ENCODE results near the gene DPYSL4.

The DPYSL4 gene

DNA sequence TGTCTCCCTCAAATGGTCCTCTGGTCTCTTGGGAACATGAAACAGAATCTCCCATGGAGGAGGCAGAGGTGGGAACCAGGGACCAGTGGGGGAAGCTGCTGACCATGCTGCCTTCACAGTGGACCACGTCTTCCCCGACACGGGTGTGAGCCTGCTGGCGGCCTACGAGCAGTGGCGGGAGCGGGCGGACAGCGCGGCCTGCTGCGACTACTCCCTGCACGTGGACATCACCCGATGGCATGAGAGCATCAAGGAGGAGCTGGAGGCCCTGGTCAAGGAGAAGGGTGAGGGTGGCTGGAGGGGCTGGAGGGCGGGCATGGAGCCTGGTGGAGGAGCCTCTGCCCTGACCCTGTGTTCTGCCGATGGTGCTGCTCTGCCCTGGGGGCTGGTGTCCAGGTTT is 8.0 kb downstream of the DPYSL4 start:
- TF ChIP-seq, protein P1, sequence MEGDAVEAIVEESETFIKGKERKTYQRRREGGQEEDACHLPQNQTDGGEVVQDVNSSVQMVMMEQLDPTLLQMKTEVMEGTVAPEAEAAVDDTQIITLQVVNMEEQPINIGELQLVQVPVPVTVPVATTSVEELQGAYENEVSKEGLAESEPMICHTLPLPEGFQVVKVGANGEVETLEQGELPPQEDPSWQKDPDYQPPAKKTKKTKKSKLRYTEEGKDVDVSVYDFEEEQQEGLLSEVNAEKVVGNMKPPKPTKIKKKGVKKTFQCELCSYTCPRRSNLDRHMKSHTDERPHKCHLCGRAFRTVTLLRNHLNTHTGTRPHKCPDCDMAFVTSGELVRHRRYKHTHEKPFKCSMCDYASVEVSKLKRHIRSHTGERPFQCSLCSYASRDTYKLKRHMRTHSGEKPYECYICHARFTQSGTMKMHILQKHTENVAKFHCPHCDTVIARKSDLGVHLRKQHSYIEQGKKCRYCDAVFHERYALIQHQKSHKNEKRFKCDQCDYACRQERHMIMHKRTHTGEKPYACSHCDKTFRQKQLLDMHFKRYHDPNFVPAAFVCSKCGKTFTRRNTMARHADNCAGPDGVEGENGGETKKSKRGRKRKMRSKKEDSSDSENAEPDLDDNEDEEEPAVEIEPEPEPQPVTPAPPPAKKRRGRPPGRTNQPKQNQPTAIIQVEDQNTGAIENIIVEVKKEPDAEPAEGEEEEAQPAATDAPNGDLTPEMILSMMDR (IDR thresholded peaks at IDR 0.05; ENCODE audit: low read depth, low read length, missing control alignments): no peak
- in situ Hi-C loops (cut with HindIII; ENCODE audit: low pct_ligation_motif_present, low sequenced_read_pairs): no loop called here
- no peak overlapping the region for H3K27ac ChIP-seq
- no peak overlapping the region for H3K4me3 ChIP-seq (ENCODE audit: low read depth, low read length)
- no peaks in the 10 kb centered on the region for H3K36me3 ChIP-seq (replicated peaks)
- no peaks in the 10 kb centered on the region for H3K27me3 ChIP-seq (replicated peaks)
- DNase-seq: no peak

DNA sequence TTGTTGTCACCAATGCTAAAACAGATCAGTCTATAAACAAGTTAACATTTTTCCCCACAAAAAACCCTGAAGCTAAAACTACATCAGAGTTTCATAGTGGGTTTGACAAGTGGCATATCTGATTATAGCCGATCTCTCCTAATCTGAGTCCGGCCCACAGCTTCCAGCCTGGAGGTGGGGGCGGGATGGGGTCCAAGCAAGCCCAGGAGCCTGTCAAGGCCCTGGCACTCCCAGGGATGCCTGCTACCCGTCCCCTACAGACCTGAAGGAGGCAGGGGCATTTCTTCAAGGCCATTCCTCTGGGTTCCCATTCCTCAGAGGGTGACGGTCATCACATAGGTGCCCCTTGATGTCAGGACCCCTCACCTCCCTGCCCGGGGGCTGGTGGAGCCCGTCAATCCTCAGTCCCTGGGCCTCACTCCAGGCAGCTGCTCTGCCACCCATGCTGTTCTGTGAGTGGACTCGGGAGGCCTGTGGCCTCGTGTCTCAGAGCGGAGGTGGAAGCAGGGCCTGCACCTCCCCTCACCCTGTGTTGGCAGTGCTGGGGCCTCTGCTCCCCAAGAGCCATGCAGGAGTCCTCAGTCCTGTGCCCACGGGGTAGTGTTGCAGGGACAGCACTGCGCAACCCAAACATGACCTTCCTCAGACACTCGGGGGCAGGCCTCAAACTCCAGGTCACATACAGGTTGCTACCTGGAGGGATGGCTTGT is 8.8 kb downstream of the DPYSL4 start:
- Histone ChIP-seq H3K36me3 (replicated peaks) (no peaks in the 10 kb centered on the region), H3K27ac (no peak overlapping the region), H3K27me3 (replicated peaks) (no peaks in the 10 kb centered on the region), H3K4me3 (ENCODE audit: low read depth, low read length) (no peak overlapping the region)
- in situ Hi-C loops (cut with HindIII; ENCODE audit: low pct_ligation_motif_present, low sequenced_read_pairs): no loop called here
- TF ChIP-seq, protein P1 (IDR thresholded peaks at IDR 0.05; ENCODE audit: low read depth, low read length, missing control alignments): no peak
- no peak for DNase-seq

DNA sequence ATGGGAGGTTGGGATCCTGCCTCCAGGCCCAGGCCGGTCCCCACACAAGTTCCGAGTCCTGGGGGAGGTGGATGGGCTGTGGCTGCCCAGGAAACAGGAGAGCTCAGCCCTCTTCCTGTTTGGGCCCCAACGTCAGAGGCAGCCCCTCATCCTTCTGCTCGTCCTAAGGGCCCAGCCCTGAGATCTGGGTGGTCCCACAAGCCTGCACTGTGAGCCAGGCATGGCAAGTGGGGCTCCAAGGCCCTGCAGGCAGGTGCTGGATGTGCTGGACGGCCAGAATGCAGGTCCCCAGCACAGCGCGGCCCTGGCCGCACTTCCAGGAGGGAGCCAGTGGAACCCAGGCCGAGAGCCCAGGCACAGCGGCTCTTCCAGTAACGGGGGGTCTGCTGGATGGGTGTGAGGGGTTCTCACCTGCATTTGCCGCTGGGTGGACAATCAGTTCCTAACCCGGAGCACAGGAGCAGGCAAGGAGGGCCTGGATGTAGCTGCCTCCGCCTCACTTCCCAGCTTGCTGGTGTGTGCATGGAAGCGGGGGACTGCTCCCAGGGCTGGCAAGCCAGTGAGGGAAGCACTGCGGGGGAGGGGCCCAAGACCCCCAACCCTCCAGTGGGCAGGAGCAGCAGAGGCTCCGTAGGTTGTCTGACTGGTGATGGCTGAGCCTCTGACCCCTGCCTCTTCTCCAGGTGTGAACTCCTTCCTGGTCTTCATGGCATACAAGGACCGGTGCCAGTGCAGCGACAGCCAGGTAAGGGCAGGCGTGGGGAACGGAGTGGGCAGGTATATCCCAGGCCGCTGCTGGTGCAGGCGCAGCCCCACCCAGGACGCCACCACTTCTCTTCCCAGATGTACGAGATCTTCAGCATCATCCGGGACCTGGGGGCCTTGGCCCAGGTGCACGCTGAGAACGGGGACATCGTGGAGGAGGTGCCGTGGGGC is 9.7 kb downstream of the DPYSL4 start:
- no peak overlapping the region for H3K4me3 ChIP-seq (ENCODE audit: low read depth, low read length)
- no peaks in the 10 kb centered on the region for H3K36me3 ChIP-seq (replicated peaks)
- TF ChIP-seq, protein P1 (IDR thresholded peaks at IDR 0.05; ENCODE audit: low read depth, low read length, missing control alignments): no peak
- H3K27me3 ChIP-seq (replicated peaks): no peaks in the 10 kb centered on the region
- no peak for DNase-seq
- no peak overlapping the region for H3K27ac ChIP-seq
- in situ Hi-C loops (cut with HindIII; ENCODE audit: low pct_ligation_motif_present, low sequenced_read_pairs): no loop called here

- TF ChIP-seq, protein P1 (IDR thresholded peaks at IDR 0.05; ENCODE audit: low read depth, low read length, missing control alignments): no peak
- Histone ChIP-seq H3K27me3 (replicated peaks) (no peaks in the 10 kb centered on the region), H3K27ac (no peak overlapping the region), H3K4me3 (ENCODE audit: low read depth, low read length) (no peak overlapping the region), H3K36me3 (replicated peaks) (no peaks in the 10 kb centered on the region)
- in situ Hi-C loops (cut with HindIII; ENCODE audit: low pct_ligation_motif_present, low sequenced_read_pairs): no loop called here
- DNase-seq: no peak
Observed at GRCh38 chr10:132197271-132198067, 10.7 kb downstream of the DPYSL4 start.

DNA sequence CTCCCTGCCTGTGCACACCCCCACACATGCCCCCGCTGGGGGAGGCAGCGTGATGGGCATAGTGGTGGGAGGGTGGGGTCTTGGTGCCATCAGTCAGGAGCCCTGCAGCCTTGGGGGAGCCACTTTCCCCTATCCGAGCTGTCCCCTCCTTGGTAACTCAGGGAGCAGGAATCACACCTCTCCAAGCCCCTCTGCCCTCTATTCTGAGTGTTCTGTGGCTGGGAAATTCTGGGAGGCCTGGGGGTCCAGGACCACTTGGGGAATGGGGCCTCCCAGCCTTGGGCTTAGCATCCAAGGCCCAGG is 11.3 kb downstream of the DPYSL4 start:
- Histone ChIP-seq H3K36me3 (replicated peaks) (no peaks in the 10 kb centered on the region), H3K4me3 (ENCODE audit: low read depth, low read length) (no peak overlapping the region), H3K27me3 (replicated peaks) (no peaks in the 10 kb centered on the region), H3K27ac (no peak overlapping the region)
- TF ChIP-seq, protein P1 (IDR thresholded peaks at IDR 0.05; ENCODE audit: low read depth, low read length, missing control alignments): no peak
- in situ Hi-C loops (cut with HindIII; ENCODE audit: low pct_ligation_motif_present, low sequenced_read_pairs): no loop called here
- DNase-seq: no peak

Measured in brain microvascular endothelial cell (primary cell).